GM21447 (cell line): ENCODE data around the gene ARHGEF4.
"Not testable (repeated sequence)": the region's sequence is repeated elsewhere in the genome, so short reads cannot be mapped to it uniquely, and the experiment has no call there.

ENCODE experiments used
- ATAC-seq: cut with Tn5 transposase; IDR thresholded peaks from one replicate; pipeline ENCODE4 v1.9.1; 2021; ENCODE audit not compliant: unreplicated experiment

Gene ARHGEF4

DNA sequence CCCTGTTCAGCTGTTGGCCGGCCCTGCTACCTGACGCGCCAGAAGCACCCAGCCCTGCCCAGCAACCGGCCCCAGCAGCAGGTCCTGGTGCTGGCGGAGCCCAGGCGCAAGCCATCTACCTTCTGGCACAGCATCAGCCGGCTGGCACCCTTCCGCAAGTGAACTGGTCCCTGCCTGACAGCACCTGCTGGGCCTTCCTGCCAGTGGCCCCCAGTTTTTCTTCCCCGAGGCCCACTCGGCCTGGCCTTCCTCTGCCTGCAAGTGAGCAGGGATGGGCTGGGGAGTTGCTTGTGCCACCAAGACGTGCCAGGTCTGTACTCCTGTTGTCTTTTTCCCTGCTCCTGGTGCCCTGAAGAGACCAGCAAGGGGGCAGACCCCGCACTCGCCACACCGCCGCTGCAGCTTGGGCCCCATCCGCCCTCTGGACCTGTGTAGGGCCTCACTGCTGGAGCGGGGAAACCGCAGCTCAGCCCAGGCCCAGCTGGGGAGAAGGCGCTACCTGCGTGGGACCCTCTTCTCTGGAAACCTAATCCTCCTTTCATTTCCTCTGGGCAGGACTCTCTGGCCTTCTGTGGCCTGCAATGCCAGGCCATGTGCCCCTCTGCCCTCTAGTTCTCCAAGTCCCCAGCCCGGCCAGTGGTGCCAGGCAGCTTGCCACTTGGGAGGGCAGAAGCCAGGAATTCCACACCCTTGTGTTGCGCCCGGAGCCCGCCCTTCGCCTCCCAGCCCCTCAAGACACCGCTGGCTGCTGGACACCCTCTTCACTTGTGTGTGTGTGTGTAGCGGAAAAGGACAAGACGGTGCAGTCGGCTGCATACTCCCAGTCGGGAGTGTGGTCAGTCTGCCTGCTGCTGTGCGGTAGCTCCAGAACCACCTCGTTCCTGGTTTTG, 209.6 kb downstream of the ARHGEF4 start:
- ATAC-seq, result no peak

GRCh38 chr2:131046918-131047652, 210.4 kb downstream of the ARHGEF4 start:
- no peak for ATAC-seq

DNA sequence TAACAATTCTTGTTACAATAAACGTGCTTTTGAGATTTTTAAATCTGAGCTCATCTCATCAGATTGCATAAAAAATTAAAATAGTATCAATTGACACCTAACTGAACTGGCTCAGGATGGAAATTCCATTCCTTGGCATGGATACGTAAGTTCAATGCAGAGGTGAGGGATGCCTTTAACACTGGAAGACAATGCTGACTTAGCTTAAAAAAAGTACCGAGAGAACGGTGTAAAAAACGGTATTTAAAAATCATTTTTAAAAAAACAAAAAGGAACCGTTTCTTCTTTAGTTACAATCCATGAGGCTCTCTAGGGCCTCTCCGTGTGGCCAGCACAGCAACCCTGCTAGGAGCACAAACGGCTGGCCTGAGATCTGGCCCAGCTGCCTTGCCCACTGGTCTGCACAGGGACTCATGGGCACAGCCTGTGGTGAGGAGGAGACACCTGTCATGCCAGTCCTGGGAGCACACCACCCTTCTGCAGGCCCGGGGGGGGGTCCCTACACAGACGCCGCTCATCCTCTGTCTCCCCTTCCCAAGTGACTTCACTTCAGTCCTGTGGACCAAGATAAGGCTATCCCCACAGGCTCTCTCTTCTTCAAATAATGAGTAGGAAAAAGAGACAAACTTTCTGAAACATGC, 211.3 kb downstream of the ARHGEF4 start:
- ATAC-seq, result no peak

DNA sequence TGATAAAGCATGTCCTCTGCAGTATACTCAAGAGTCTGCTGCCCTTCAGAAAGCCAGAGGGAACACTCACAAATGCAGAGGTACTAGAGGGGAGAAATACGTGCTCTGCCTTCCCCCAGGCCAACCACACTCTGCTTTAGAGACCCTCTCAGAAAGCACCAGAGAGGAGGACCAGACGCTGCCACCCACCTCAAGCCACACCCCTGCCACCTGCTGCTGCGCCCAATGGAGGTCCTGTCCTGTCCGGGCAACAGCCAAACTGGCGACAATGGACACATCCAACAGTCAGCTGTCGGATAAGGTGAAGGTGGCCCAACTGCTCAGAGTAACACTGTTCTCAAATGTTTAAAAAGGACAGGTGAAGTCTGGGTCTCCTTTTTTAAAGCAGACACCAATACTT, 211.9 kb downstream of the ARHGEF4 start:
- ATAC-seq, result no peak

- ATAC-seq, result no peak
Observed at GRCh38 chr2:131049150-131049718, 212.5 kb downstream of the ARHGEF4 start.

GRCh38 chr2:131050896-131051295, 214.2 kb downstream of the ARHGEF4 start:
- ATAC-seq, result no peak

DNA sequence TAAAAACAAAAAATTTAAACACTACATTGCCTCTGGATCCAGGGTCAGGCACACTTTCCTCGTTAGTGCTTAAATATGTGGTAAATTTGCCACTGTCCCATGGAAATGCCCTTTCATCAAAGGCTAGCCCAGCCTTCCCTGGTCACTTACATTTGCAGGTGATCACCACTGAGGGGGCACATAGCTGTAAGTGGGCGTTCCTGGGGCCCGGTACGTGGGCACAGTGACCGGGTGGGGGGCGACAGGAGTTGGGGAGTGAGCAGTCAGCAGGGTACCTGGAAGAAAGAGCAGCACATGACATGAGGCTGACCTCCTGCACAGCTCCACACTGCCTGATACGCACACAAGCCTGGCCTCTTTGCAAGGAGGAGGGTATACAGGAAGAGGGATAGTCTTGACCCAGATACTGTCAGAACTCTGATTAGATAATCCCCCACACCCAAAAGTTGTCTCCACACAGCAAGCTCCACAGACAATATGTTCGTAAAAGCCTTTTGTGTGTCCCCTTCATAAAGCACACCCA, 216.1 kb downstream of the ARHGEF4 start:
- ATAC-seq, result no peak

- ATAC-seq, result no peak
Observed at GRCh38 chr2:131054488-131054887, 217.8 kb downstream of the ARHGEF4 start.

DNA sequence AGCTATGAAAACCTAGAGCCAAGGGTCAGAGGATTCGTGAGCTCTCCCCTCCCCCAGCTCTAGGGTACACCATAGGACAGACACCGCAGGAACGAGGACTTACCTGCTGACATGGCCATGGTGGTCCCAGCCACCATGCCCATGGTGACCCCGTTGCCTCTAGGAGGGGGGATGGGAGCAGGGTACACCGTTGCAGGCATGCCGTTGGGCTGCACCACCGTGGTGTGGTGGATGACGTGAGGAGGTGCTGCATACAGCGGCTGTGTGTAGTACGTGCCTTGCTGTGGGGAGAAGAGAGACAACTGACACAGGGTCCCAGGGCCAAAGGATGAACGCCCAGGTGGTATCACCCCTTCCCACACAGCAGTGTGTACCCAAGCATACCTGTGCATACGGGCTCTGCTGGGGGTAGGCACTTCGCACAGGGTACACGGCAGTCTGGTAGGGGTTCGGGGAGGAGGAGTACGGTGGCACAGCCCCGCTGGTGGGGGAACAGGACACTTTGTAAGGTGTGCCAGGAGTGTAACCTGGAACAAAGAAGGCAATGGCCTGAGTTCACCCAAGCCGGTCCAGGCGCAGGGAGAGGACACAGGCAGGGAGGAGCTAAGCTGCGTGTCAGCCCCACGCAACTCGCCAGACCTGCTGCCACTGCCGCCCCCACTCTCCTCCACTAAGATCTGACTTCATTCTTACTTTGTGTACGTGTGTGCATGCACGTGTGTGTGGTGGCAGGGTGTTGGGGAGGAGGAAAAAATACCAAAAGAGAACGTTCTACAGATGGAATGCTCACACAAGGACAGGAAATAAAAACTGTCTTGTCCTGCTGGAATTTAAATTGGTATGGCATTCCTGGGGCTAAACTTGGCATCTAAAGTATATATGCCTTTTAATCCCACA, 218.7 kb downstream of the ARHGEF4 start:
- no peak for ATAC-seq

DNA sequence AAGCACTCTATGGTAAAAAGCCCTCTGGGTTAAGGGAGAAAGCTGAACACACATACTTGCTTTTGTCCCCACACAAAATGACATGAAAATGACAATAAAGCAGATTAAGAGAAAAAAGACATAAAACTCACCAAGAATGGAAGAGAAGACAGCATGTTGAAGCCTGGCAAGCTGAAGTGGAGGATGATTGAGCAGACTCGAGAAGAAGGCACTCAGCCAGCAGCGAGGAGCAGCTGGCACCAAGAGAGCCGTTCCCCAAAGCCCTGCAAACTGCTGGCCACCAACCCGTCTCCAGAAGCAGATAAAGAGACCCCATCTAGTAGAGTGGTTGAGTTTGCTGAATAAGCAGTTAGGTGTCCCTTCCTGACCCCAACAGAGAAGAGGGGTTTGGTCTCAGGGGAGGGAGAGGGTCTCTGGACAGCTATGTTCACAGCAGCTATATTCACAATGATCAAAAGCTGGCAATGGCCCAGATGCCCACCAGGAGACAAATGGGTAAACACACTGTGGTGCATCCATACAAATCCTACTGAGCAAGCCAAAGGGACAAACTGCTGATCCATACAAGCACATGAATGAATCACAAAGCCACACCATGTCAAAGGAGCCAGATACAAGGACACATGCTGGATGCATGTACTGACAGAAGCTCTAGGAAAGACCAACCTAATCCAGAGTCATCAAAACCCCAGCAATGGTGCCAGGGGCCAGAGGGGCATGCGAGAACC, 219.7 kb downstream of the ARHGEF4 start:
- ATAC-seq, result no peak

DNA sequence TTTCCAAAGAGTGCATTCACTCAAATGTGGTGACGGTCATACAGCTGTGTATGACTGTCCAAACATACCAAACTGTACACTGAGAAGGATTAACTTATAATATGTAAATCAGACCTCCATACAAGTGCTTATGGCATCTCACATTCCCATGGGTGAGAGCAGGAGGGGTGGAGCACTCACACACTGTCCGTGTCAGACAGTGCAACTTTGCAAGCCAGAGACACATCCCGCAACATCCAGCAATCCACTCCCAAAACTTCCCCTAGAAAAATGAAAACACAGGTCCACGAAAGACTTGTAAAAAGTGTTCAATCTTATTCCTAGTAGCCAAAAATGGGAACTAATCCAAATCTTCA, 220.2 kb downstream of the ARHGEF4 start:
- ATAC-seq, result no peak

GRCh38 chr2:131058214-131058843, 221.6 kb downstream of the ARHGEF4 start:
- no peak for ATAC-seq

GRCh38 chr2:131058920-131059319, 222.2 kb downstream of the ARHGEF4 start:
- no peak for ATAC-seq

DNA sequence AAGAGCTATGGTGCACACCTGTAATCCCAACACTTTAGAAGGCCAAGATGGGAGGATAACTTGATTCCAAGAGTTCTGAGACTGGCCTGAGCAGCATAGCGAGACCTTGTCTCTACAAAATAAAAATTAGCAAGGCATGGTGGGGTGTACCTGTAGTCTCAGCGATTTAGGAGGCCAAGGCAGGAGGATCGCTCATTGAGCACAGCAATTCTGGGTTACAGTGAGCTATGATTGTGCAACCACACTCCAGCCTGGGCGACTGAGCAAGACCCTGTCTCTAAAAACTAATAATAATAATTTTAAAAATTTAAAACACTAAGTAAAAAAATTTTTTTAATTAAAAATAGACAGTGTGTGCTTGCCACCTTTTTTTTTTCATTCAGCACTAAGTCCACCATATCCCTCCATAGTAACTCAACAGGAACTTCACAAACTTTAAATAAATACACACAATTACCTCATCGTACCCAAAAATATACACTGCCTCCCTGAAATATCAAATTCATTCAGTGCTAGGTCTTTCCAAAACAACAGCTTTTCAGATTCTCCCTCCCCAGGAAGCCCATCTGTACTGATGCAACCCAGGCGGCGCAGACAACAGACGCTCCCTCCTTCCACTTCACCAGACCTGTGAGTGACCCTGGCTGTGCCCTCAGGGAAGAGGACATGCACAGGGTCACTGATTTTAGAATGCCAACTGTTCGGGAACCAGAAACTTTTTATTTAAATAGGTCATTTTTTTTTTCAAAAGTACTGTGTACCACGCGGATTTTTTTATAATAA, 227.0 kb downstream of the ARHGEF4 start:
- no peak for ATAC-seq

GRCh38 chr2:131064589-131065512, 228.1 kb downstream of the ARHGEF4 start:
- no peak for ATAC-seq

GRCh38 chr2:131067465-131068125, 230.9 kb downstream of the ARHGEF4 start:
- no peak for ATAC-seq

GRCh38 chr2:131068172-131068571, 231.5 kb downstream of the ARHGEF4 start:
- ATAC-seq, result not testable (repeated sequence)
